Stimulated activated CD8-positive, alpha-beta memory T cell treated with anti-CD3 and anti-CD28 coated beads, Interleukin-2, amount 100 ng/mL, for 1 hour (primary cell): ENCODE measurements around the gene NELFA.

Experiments
- DNase-seq, 2 donors: peaks; one replicate each; pipeline ENCODE4 v3.0.0-alpha.2; 2020; ENCODE audit warnings: low read depth in 2 of 2

The NELFA gene

GRCh38 chr4:1937550-1937949, 71.2 kb downstream of the NELFA start:
- no peak for DNase-seq

- DNase-seq = no peak
These were observed 75.1 kb downstream of the NELFA start for GRCh38 chr4:1933700-1934099.

- DNase-seq = no peak
These were observed 76.0 kb downstream of the NELFA start for GRCh38 chr4:1932736-1933135.
